Activated T-helper 1 cell treated with anti-CD3 and anti-CD28 coated beads, Interleukin-12 subunit alpha, Interleukin-12 subunit beta, Interleukin-2, Interleukin-4 antibody, amounts not matched to agents 30 ng/mL and 10 ng/mL and 1 ng/mL, durations not matched to agents 14 hours and 24 hours and 36 hours (primary cell): ENCODE measurements around the gene CEP170B. TPM values are rescaled to one million over a fixed set of nuclear protein-coding genes. Genes with fewer than 3 reads are reported as not detected.

Source experiments
- DNase-seq: peaks from one replicate; pipeline ENCODE4 v3.0.0; 2021; ENCODE audit warnings: low spot score
- H3K27ac Mint-ChIP-seq: one replicate; pipeline ENCODE4 v1.8.0; 2021; ENCODE audit warnings: mild to moderate bottlenecking, mixed read lengths
- H3K27me3 Mint-ChIP-seq: one replicate; pipeline ENCODE4 v1.8.0; 2022; ENCODE audit warnings: mild to moderate bottlenecking, moderate library complexity, mixed read lengths; ENCODE audit not compliant: insufficient read depth
- H3K36me3 Mint-ChIP-seq: one replicate; pipeline ENCODE4 v1.8.0; 2021; ENCODE audit warnings: low read depth, mixed read lengths
- H3K4me1 Mint-ChIP-seq: one replicate; pipeline ENCODE4 v1.8.0; 2021; ENCODE audit warnings: low read depth, mixed read lengths
- H3K4me3 Mint-ChIP-seq: one replicate; pipeline ENCODE4 v1.8.0; 2021; ENCODE audit warnings: mild to moderate bottlenecking, moderate library complexity, mixed read lengths
- H3K9me3 Mint-ChIP-seq: one replicate; pipeline ENCODE4 v1.8.0; 2021; ENCODE audit warnings: mixed read lengths
- intact Hi-C: fragments of 100-400 bp; cut with micrococcal nuclease; formaldehyde crosslinking; loops from one replicate; pipeline ENCODE4 v1.15.1; 2024
- total RNA-seq: library from RNA; stranded (reverse); gene quantifications from 2 replicates; pipeline ENCODE4 v1.2.3, GENCODE V29; 2022

Gene CEP170B
- total RNA-seq, 1 donor from 2014 or later = 9.8 TPM

DNA sequence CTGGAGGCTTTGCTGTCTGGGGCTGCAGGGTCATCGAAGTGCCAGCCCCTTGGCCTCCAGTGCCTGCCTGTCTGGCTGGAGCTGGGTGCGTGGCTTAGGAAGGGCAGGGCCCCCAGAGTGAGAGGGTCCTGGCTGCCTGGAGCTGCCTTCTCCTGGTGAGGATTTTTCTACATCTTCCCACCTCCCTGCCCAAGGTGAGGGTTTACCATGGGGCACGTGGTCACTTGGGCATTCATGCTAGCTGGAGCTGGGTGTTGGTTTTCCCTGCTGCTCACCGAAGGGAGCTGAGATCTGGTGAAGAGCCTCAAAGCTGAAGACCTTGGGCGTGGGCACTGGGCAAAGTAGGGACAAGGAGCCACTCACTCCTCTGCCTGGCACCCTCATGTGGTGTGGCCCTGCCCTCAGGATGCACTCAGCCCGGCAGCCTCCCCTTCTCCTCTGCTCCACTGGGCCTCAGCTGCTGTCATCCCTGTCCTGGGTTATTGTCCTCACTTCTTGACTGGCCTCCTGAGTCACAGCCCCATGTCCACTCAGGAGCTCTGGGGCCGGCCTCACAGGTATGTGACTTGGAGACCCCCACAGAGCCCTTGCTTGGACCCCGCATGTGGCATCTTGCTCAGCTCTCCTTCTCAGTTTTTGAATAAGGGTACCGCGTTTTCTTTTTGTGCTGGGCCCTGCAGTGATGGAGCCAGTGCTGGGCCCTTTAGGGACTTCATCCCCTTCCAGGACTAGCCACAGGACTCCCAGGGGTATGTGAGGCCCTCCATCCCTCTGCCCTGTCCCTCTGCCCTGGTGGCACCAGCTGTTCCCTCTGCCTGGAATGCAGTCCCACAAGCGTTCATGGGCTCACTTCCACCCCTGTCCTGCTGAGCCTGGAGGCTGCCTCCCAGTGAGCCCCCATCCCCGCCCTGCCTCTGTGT is 1.6 kb downstream of the CEP170B start:
- Mint-ChIP-seq H3K4me1 (peaks cover 7% of the 10 kb centered on the region), H3K27ac (no peak overlapping the region), H3K27me3 (peaks cover 12% of the 10 kb centered on the region), H3K4me3 (peak overlapping the region; percentile 70), H3K9me3 (no peaks in the 10 kb centered on the region), H3K36me3 (no peaks in the 10 kb centered on the region)
- DNase-seq = no peak
- intact Hi-C loops = loop anchor here (5.0 kb wide), 1 partner anchor 99 kb away; no protein-coding TSS in a partner anchor

- H3K27me3 Mint-ChIP-seq = peaks cover 12% of the 10 kb centered on the region
- no peaks in the 10 kb centered on the region for H3K36me3 Mint-ChIP-seq
- peak overlapping the region; percentile 70 for H3K4me3 Mint-ChIP-seq
- no peak overlapping the region for H3K27ac Mint-ChIP-seq
- peaks cover 12% of the 10 kb centered on the region for H3K4me1 Mint-ChIP-seq
- no peak for DNase-seq
- intact Hi-C loops = loop anchor here (5.0 kb wide), 1 partner anchor 100 kb away; no protein-coding TSS in a partner anchor
- H3K9me3 Mint-ChIP-seq = no peaks in the 10 kb centered on the region
These were observed 2.4 kb downstream of the CEP170B start for GRCh38 chr14:104867371-104868059.

GRCh38 chr14:104868060-104868740 is 3.1 kb downstream of the CEP170B start:
- Mint-ChIP-seq H3K4me1 (peaks cover 14% of the 10 kb centered on the region), H3K4me3 (no peak overlapping the region), H3K9me3 (no peaks in the 10 kb centered on the region), H3K36me3 (no peaks in the 10 kb centered on the region), H3K27ac (no peak overlapping the region), H3K27me3 (peaks cover 12% of the 10 kb centered on the region)
- no peak for DNase-seq
- intact Hi-C loops = loop anchor here (5.0 kb wide), 1 partner anchor 101 kb away; no protein-coding TSS in a partner anchor

GRCh38 chr14:104868811-104869572 is 3.9 kb downstream of the CEP170B start:
- H3K4me3 Mint-ChIP-seq = no peak overlapping the region
- peaks cover 14% of the 10 kb centered on the region for H3K4me1 Mint-ChIP-seq
- peaks cover 12% of the 10 kb centered on the region for H3K27me3 Mint-ChIP-seq
- no peaks in the 10 kb centered on the region for H3K9me3 Mint-ChIP-seq
- H3K36me3 Mint-ChIP-seq = no peaks in the 10 kb centered on the region
- intact Hi-C loops = loop anchor here (5.0 kb wide), 1 partner anchor 102 kb away; no protein-coding TSS in a partner anchor
- DNase-seq = no peak
- no peak overlapping the region for H3K27ac Mint-ChIP-seq

DNA sequence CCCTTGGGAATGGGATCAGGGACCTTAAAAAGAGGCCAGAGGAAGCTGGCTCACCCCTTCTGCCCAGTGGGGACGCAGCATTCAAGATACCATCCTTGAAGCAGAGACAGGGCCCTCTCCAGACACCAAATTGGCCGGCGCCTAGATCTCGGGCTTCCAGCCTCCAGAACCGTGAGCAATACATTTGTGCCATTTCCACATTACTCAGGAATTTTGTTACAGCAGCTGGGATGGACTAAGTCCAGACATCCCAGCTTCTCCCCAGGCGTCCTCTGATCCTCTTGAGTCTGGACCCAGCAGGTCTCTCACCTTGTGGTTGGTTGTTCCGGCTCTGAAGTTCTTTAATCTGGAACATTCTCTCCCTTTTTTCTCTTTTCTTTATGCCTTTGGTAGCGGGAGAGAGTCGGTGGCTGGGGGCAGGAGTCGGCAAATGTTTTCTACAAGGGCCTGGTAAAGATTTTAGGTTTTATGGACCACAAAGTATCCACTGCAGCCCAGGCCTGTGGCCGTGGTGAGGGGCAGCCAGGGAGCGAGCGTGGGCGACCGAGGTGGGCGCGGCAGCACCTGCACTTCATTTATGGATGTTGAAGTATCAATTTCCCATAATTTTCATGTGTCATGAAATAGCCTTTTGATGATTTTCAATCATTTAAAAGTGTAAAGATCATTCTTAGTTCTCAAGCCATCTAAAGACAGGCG is 4.8 kb downstream of the CEP170B start:
- no peaks in the 10 kb centered on the region for H3K9me3 Mint-ChIP-seq
- no peak overlapping the region for H3K4me3 Mint-ChIP-seq
- peaks cover 14% of the 10 kb centered on the region for H3K4me1 Mint-ChIP-seq
- no peak overlapping the region for H3K27ac Mint-ChIP-seq
- no peak for DNase-seq
- intact Hi-C loops = loop anchor here (5.0 kb wide), 1 partner anchor 103 kb away; no protein-coding TSS in a partner anchor
- H3K27me3 Mint-ChIP-seq = peaks cover 8% of the 10 kb centered on the region
- H3K36me3 Mint-ChIP-seq = no peaks in the 10 kb centered on the region

GRCh38 chr14:104870368-104871144 is 5.5 kb downstream of the CEP170B start:
- peaks cover 14% of the 10 kb centered on the region for H3K4me1 Mint-ChIP-seq
- no peak overlapping the region for H3K4me3 Mint-ChIP-seq
- H3K9me3 Mint-ChIP-seq = no peaks in the 10 kb centered on the region
- no peak for DNase-seq
- no peaks in the 10 kb centered on the region for H3K36me3 Mint-ChIP-seq
- H3K27ac Mint-ChIP-seq = no peak overlapping the region
- H3K27me3 Mint-ChIP-seq = peaks cover 8% of the 10 kb centered on the region
- intact Hi-C loops = no loop called here

GRCh38 chr14:104871145-104871655 is 6.1 kb downstream of the CEP170B start:
- Mint-ChIP-seq H3K36me3 (no peaks in the 10 kb centered on the region), H3K4me1 (peaks cover 14% of the 10 kb centered on the region), H3K27ac (no peak overlapping the region), H3K27me3 (peaks cover 8% of the 10 kb centered on the region), H3K9me3 (no peaks in the 10 kb centered on the region), H3K4me3 (no peak overlapping the region)
- no peak for DNase-seq
- intact Hi-C loops = no loop called here

GRCh38 chr14:104871656-104872468 is 6.8 kb downstream of the CEP170B start:
- Mint-ChIP-seq H3K27ac (no peak overlapping the region), H3K4me3 (no peak overlapping the region), H3K4me1 (peaks cover 13% of the 10 kb centered on the region), H3K9me3 (no peaks in the 10 kb centered on the region), H3K36me3 (no peaks in the 10 kb centered on the region), H3K27me3 (peaks cover 4% of the 10 kb centered on the region)
- intact Hi-C loops = no loop called here
- DNase-seq = no peak

DNA sequence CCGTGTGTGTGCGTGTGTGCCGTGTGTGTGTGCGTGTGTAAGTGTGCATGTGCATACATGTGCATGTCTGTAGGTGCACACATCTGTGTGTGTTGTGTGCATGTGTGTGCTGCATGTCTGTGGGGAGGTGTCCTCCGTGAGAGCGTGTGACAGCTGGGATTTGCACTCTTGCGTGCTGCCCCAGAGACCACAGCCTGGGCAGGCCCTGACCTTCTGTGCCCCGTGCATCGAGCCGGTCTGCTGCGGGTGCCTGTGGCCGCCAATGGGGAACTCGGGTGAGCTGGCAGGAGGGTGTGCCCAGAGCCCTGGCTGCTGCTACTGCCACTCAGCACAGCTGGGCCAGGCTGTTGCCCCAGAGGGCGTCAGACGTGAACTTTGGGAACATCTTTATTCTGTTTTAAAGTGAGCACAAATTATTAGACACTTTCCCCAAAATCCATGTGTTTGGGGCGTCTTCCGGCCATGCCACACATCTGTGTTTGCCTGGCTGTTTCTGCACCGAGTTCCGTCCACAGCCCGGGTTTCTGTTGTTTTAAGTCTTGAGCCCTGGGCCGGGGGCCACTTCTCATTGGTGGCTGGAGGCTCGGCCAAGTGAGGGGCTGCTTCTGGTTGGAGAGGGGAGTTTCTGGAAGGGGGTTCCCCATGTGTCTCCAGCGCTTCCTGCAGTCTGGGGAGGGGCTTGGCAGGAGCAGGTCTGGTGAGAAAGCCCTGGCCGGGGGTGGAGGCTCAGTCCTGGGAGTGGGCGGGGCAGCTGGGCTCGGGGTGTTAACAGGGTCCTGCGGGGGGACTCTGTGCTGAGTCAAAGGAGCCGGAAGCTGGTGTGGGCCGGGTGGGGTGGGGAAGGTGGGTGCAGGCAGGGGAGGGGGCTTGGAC is 7.6 kb downstream of the CEP170B start:
- H3K27me3 Mint-ChIP-seq = no peaks in the 10 kb centered on the region
- H3K4me3 Mint-ChIP-seq = no peak overlapping the region
- intact Hi-C loops = no loop called here
- no peak for DNase-seq
- H3K4me1 Mint-ChIP-seq = peaks cover 7% of the 10 kb centered on the region
- no peaks in the 10 kb centered on the region for H3K9me3 Mint-ChIP-seq
- H3K36me3 Mint-ChIP-seq = no peaks in the 10 kb centered on the region
- no peak overlapping the region for H3K27ac Mint-ChIP-seq
